PFSK-1 (cell line): ENCODE results near the gene FOXN3.

Source experiments
- POLR2AphosphoS5 ChIP-seq: IDR thresholded peaks from 2 replicates; pipeline ENCODE4 v1.6.1; 2012; ENCODE audit warnings: low read depth, mild to moderate bottlenecking, control low read depth, low read length, moderate library complexity
- REST ChIP-seq, 2 experiments: IDR thresholded peaks; 2 replicates each; pipeline versions ENCODE4 v1.6.1 to v1.8.0; 2011 to 2012; ENCODE audit warnings: low read depth in 2 of 2, low read length in 2 of 2, control low read depth in 1 of 2, inconsistent platforms in 1 of 2, mild to moderate bottlenecking in 1 of 2, moderate library complexity in 1 of 2; ENCODE audit not compliant: insufficient read depth in 1 of 2

- TF ChIP-seq REST (IDR thresholded peaks at IDR 0.05; ENCODE audit: insufficient read depth in 1 of 2, low read depth in 2 of 2, low read length in 2 of 2): no peak
- TF ChIP-seq POLR2AphosphoS5: no peak
These were observed 27.0 kb upstream of the FOXN3 start for GRCh38 chr14:89444044-89444443.
